ENCODE measurements around the gene RAB30. TPM values are rescaled to one million over a fixed set of nuclear protein-coding genes. Genes with fewer than 3 reads are reported as not detected.

Gene RAB30
- 3.2 and 6.0 TPM in 2 replicates for total RNA-seq (2014; rRNA removed; shearing (Covaris generic))
- polyA plus RNA-seq (2015; cell fraction: cytosol; rRNA removed), result 3.8 and 4.1 TPM in 2 replicates
- 5.4 and 7.6 TPM in 2 replicates for polyA plus RNA-seq (2015; cell fraction: nucleus; rRNA removed)

GRCh38 chr11:83071567-83072349 is at the start of gene RAB30:
Gene RAB30, minus strand, starts transcription at chr11:83071897. Its CDS starts 74,581 bp downstream, at chr11:82997316.
- peak; percentile 100 for DNase-seq (ENCODE audit: low read depth)

- DNase-seq (ENCODE audit: low read depth), result no peak
These were observed 48.6 kb upstream of the RAB30 start for GRCh38 chr11:83120327-83120726.

GRCh38 chr11:83119216-83119615 is 47.5 kb upstream of the RAB30 start:
- DNase-seq (ENCODE audit: low read depth), result no peak

GRCh38 chr11:83118814-83119213 is 47.1 kb upstream of the RAB30 start:
- no peak for DNase-seq (ENCODE audit: low read depth)

GRCh38 chr11:83116015-83116641 is 44.4 kb upstream of the RAB30 start:
- DNase-seq (ENCODE audit: low read depth), result no peak

- no peak for DNase-seq (ENCODE audit: low read depth)
These were observed 43.9 kb upstream of the RAB30 start for GRCh38 chr11:83115551-83115950.

GRCh38 chr11:83115026-83115425 is 43.3 kb upstream of the RAB30 start:
- no peak for DNase-seq (ENCODE audit: low read depth)

- no peak for DNase-seq (ENCODE audit: low read depth)
These were observed 41.2 kb upstream of the RAB30 start for GRCh38 chr11:83112886-83113285.

GRCh38 chr11:83105168-83105567 is 33.5 kb upstream of the RAB30 start:
- no peak for DNase-seq (ENCODE audit: low read depth)

GRCh38 chr11:83102834-83103233 is 31.1 kb upstream of the RAB30 start:
- DNase-seq (ENCODE audit: low read depth), result no peak

GRCh38 chr11:83097429-83098075 is 25.9 kb upstream of the RAB30 start:
- DNase-seq (ENCODE audit: low read depth), result no peak

- DNase-seq (ENCODE audit: low read depth), result no peak
These were observed 21.9 kb upstream of the RAB30 start for GRCh38 chr11:83093634-83094033.

GRCh38 chr11:83092488-83093384 is 21.0 kb upstream of the RAB30 start:
- DNase-seq (ENCODE audit: low read depth), result peak; percentile 34

- DNase-seq (ENCODE audit: low read depth), result no peak
These were observed 17.3 kb upstream of the RAB30 start for GRCh38 chr11:83088965-83089364.

- DNase-seq (ENCODE audit: low read depth), result peak; percentile 21
These were observed 15.3 kb upstream of the RAB30 start for GRCh38 chr11:83087035-83087434.

GRCh38 chr11:83079820-83080219 is 8.1 kb upstream of the RAB30 start:
- no peak for DNase-seq (ENCODE audit: low read depth)

GRCh38 chr11:83078269-83078668 is 6.6 kb upstream of the RAB30 start:
- no peak for DNase-seq (ENCODE audit: low read depth)

GRCh38 chr11:83073884-83074283 is 2.2 kb upstream of the RAB30 start:
- DNase-seq (ENCODE audit: low read depth), result no peak

GRCh38 chr11:83073258-83073657 is 1.6 kb upstream of the RAB30 start:
- no peak for DNase-seq (ENCODE audit: low read depth)

- DNase-seq (ENCODE audit: low read depth), result no peak
These were observed 899 bp upstream of the RAB30 start for GRCh38 chr11:83072350-83073242.

Data from HT1080 (cell line).